H1 (cell line): ENCODE data around the gene NDUFA13. TPM values are rescaled to one million over a fixed set of nuclear protein-coding genes. Genes with fewer than 3 reads are reported as not detected.

Source experiments
- CTCF ChIA-PET: fragments of 300-600 bp; sonication (Branson Sonifier 250); formaldehyde crosslinking; loops from one replicate; lab custom pipeline; 2021; ENCODE audit not compliant: partially characterized antibody; lab: Charles Lee
- POLR2A ChIA-PET: fragments of 300-600 bp; sonication (Branson Sonifier 250); formaldehyde crosslinking; loops from one replicate; lab custom pipeline; 2021; ENCODE audit warnings: inconsistent platforms; ENCODE audit not compliant: partially characterized antibody; lab: Charles Lee
- DNase-seq, 2 experiments: peaks; one replicate each; pipeline versions ENCODE4 v3.0.0 to v3.0.0-alpha.2; 2010 to 2022; ENCODE audit warnings: low spot score in 2 of 2, low read depth in 1 of 2, mixed read lengths in 1 of 2
- FAIRE-seq: peaks from 2 replicates; lab custom pipeline; 2011; peaks lifted over from hg19 to GRCh38; lab: Jason Lieb, UNC
- H2AFZ ChIP-seq: 2 replicates; pipeline ENCODE4 v1.8.1; 2012; ENCODE audit warnings: low read length, inconsistent platforms
- H2AK5ac ChIP-seq: 2 replicates; pipeline ENCODE4 v1.6.1; 2013; ENCODE audit warnings: low read depth, low read length
- H2BK120ac ChIP-seq: replicated peaks from 2 replicates; pipeline ENCODE3; 2013; ENCODE audit warnings: low read depth, low read length, inconsistent platforms
- H2BK12ac ChIP-seq: 2 replicates; pipeline ENCODE4 v1.6.1; 2013; ENCODE audit warnings: low read depth, low read length
- H2BK15ac ChIP-seq: 2 replicates; pipeline ENCODE4 v1.6.1; 2013; ENCODE audit warnings: low read length
- H2BK20ac ChIP-seq: 2 replicates; pipeline ENCODE4 v1.6.1; 2013; ENCODE audit warnings: low read length
- H2BK5ac ChIP-seq: 2 replicates; pipeline ENCODE4 v1.6.1; 2013; ENCODE audit warnings: low read depth, low read length
- H3K14ac ChIP-seq: 2 replicates; pipeline ENCODE4 v1.6.1; 2013; ENCODE audit warnings: inconsistent platforms; ENCODE audit not compliant: insufficient read length
- H3K18ac ChIP-seq: 2 replicates; pipeline ENCODE4 v1.6.1; 2013; ENCODE audit warnings: low read length; ENCODE audit errors: extremely low read depth
- H3K23ac ChIP-seq: 2 replicates; pipeline ENCODE4 v1.6.1; 2013; ENCODE audit warnings: inconsistent platforms; ENCODE audit not compliant: insufficient read length
- H3K23me2 ChIP-seq: 2 replicates; pipeline ENCODE4 v1.6.1; 2013; ENCODE audit warnings: low read depth, low read length
- H3K27ac ChIP-seq: 2 replicates; pipeline ENCODE4 v1.6.1; 2011; ENCODE audit warnings: low read depth, low read length, inconsistent platforms
- H3K27me3 ChIP-seq, 4 experiments: replicated peaks in 1 of 4; 1 replicate in 1 of 4; 2 replicates in 3 of 4; pipeline versions ENCODE4 v1.6.1 to v1.8.1; 2011 to 2013; ENCODE audit warnings: low read length in 3 of 4, mild to moderate bottlenecking in 3 of 4, inconsistent platforms in 2 of 4, mixed read lengths in 2 of 4, moderate library complexity in 1 of 4; ENCODE audit not compliant: control insufficient read depth in 3 of 4, insufficient read depth in 3 of 4; ENCODE audit errors: extremely low read depth in 1 of 4
- H3K36me3 ChIP-seq, 4 experiments: 2 replicates each; pipeline versions ENCODE4 v1.6.1 to v1.8.1; 2011 to 2013; ENCODE audit warnings: mild to moderate bottlenecking in 4 of 4, low read length in 3 of 4, moderate library complexity in 2 of 4, control low read depth in 1 of 4, inconsistent platforms in 1 of 4; ENCODE audit not compliant: insufficient read depth in 4 of 4, control insufficient read depth in 2 of 4
- H3K4ac ChIP-seq: replicated peaks from 2 replicates; pipeline ENCODE3; 2013; ENCODE audit warnings: low read length, low read depth, mixed read lengths, inconsistent platforms; ENCODE audit not compliant: insufficient read length
- H3K4me1 ChIP-seq, 4 experiments: replicated peaks in 1 of 4; 1 replicate in 1 of 4; 2 replicates in 3 of 4; pipeline versions ENCODE4 v1.6.1 to v1.8.1; 2011 to 2013; ENCODE audit warnings: low read length in 3 of 4, inconsistent platforms in 2 of 4, mixed read lengths in 1 of 4; ENCODE audit not compliant: insufficient read depth in 4 of 4, control insufficient read depth in 3 of 4
- H3K4me2 ChIP-seq, 2 experiments: 2 replicates each; pipeline versions ENCODE4 v1.6.1 to v1.8.1; 2011 to 2013; ENCODE audit warnings: low read depth in 2 of 2, low read length in 2 of 2, control low read depth in 1 of 2, inconsistent platforms in 1 of 2, mild to moderate bottlenecking in 1 of 2; ENCODE audit not compliant: insufficient read depth in 1 of 2
- H3K4me3 ChIP-seq, 4 experiments: fragments of 200-600, 300-600 bp in 1 of 4; sonication (generic), shearing (Covaris generic), sonication (Bioruptor Twin) in 1 of 4; 2 replicates each; pipeline versions ENCODE4 v1.5.1 to v1.8.1; 2011 to 2016; ENCODE audit warnings: low read length in 4 of 4, low read depth in 3 of 4, control low read depth in 2 of 4, inconsistent platforms in 2 of 4, mild to moderate bottlenecking in 2 of 4, mixed read lengths in 1 of 4, moderate library complexity in 1 of 4; ENCODE audit not compliant: insufficient read depth in 2 of 4; ENCODE audit errors: extremely low read depth in 1 of 4
- H3K56ac ChIP-seq: replicated peaks from 2 replicates; pipeline ENCODE3; 2013; ENCODE audit warnings: low read depth, mild to moderate bottlenecking, mixed read lengths, low read length, inconsistent platforms; ENCODE audit not compliant: insufficient read length
- H3K79me1 ChIP-seq: 2 replicates; pipeline ENCODE4 v1.6.1; 2013; ENCODE audit warnings: low read depth, low read length, control low read depth
- H3K79me2 ChIP-seq, 2 experiments: 2 replicates each; pipeline versions ENCODE4 v1.6.1 to v1.8.1; 2012 to 2013; ENCODE audit warnings: low read length in 2 of 2, mild to moderate bottlenecking in 2 of 2, inconsistent platforms in 1 of 2; ENCODE audit not compliant: insufficient read depth in 2 of 2, control insufficient read depth in 1 of 2
- H3K9ac ChIP-seq, 4 experiments: replicated peaks in 1 of 4; 1 replicate in 1 of 4; 2 replicates in 3 of 4; pipeline versions ENCODE4 v1.6.1 to v1.8.1; 2011 to 2013; ENCODE audit warnings: low read depth in 3 of 4, low read length in 3 of 4, control low read depth in 2 of 4, mild to moderate bottlenecking in 2 of 4, moderate library complexity in 2 of 4, inconsistent platforms in 1 of 4; ENCODE audit errors: extremely low read depth in 1 of 4
- H3K9me3 ChIP-seq, 2 experiments: 2 replicates each; pipeline versions ENCODE4 v1.6.1 to v1.8.1; 2012 to 2013; ENCODE audit warnings: mild to moderate bottlenecking in 2 of 2, moderate library complexity in 2 of 2, control low read depth in 1 of 2, inconsistent platforms in 1 of 2, low read depth in 1 of 2, low read length in 1 of 2, mixed read lengths in 1 of 2; ENCODE audit not compliant: insufficient read depth in 2 of 2
- H4K20me1 ChIP-seq, 2 experiments: replicated peaks in 1 of 2; 2 replicates each; pipeline versions ENCODE3 to v1.8.1; 2011 to 2013; ENCODE audit warnings: inconsistent platforms in 2 of 2, low read length in 2 of 2, mild to moderate bottlenecking in 1 of 2; ENCODE audit not compliant: insufficient read depth in 2 of 2, control insufficient read depth in 1 of 2
- H4K5ac ChIP-seq: 2 replicates; pipeline ENCODE4 v1.6.1; 2013; ENCODE audit warnings: low read length, low read depth, mixed read lengths, inconsistent platforms; ENCODE audit not compliant: insufficient read length
- H4K8ac ChIP-seq: 2 replicates; pipeline ENCODE4 v1.8.0; 2013; ENCODE audit warnings: mild to moderate bottlenecking, moderate library complexity, low read length, inconsistent platforms; ENCODE audit not compliant: insufficient read depth; ENCODE audit errors: extremely low read depth
- H4K91ac ChIP-seq: replicated peaks from 2 replicates; pipeline ENCODE3; 2013; ENCODE audit warnings: low read length, mixed read lengths, inconsistent platforms; ENCODE audit not compliant: insufficient read length
- KDM1A ChIP-seq: fragments of 200-600, 300-600 bp; sonication (generic); IDR thresholded peaks from 2 replicates; pipeline ENCODE4 v1.7.1; 2016; ENCODE audit warnings: mild to moderate bottlenecking, low read length, borderline replicate concordance
- WGBS, 2 experiments: shearing (Covaris generic) in 1 of 2; methylation state at CpG; one replicate each; pipeline versions ENCODE4 v1.1.6 to v1.1.7; 2013 to 2015; ENCODE audit warnings: low lambda C conversion rate in 2 of 2, mixed read lengths in 2 of 2, inconsistent platforms in 1 of 2, low coverage in 1 of 2, missing lambda C conversion rate in 1 of 2; ENCODE audit not compliant: insufficient replicate concordance in 2 of 2, insufficient coverage in 1 of 2, insufficient read length in 1 of 2; ENCODE audit errors: extremely low coverage in 1 of 2, missing lambda C conversion rate in 1 of 2; 5-methylcytosine and 5-hydroxymethylcytosine counted together
- polyA plus RNA-seq, 7 experiments: library from polyadenylated mRNA; depleted of rRNA in 3 of 7; stranded (reverse) in 5 of 7; unstranded in 2 of 7; fragments of >200 nt in 5 of 7; fragments of 200-250 nt in 2 of 7; gene quantifications; 1 replicate in 5 of 7; 2 replicates in 1 of 7; 4 replicates in 1 of 7; pipeline versions ENCODE4 v1.2.1 to v1.2.3, GENCODE V29; 2011 to 2013; ENCODE audit warnings: missing spikeins in 2 of 7, mixed read lengths in 2 of 7
- total RNA-seq: library from RNA; stranded (reverse); fragmentation: NEBNext Ultra II Directional; extraction: Animal tissue kit (Norgen Biotek cat#: 25700); gene quantifications from 2 replicates; pipeline ENCODE4 v1.2.1, GENCODE V29; 2021
- TF ChIP-seq, protein P1 (sequence below): IDR thresholded peaks from 2 replicates; pipeline ENCODE4 v1.6.1; 2012; ENCODE audit warnings: inconsistent platforms

NDUFA13 gene
- total and polyA plus RNA-seq, 2 of the 8 experiments (the other 6 are each of a cell fraction or from before 2014, with no cell fraction given), result 413 to 1,105 TPM

DNA sequence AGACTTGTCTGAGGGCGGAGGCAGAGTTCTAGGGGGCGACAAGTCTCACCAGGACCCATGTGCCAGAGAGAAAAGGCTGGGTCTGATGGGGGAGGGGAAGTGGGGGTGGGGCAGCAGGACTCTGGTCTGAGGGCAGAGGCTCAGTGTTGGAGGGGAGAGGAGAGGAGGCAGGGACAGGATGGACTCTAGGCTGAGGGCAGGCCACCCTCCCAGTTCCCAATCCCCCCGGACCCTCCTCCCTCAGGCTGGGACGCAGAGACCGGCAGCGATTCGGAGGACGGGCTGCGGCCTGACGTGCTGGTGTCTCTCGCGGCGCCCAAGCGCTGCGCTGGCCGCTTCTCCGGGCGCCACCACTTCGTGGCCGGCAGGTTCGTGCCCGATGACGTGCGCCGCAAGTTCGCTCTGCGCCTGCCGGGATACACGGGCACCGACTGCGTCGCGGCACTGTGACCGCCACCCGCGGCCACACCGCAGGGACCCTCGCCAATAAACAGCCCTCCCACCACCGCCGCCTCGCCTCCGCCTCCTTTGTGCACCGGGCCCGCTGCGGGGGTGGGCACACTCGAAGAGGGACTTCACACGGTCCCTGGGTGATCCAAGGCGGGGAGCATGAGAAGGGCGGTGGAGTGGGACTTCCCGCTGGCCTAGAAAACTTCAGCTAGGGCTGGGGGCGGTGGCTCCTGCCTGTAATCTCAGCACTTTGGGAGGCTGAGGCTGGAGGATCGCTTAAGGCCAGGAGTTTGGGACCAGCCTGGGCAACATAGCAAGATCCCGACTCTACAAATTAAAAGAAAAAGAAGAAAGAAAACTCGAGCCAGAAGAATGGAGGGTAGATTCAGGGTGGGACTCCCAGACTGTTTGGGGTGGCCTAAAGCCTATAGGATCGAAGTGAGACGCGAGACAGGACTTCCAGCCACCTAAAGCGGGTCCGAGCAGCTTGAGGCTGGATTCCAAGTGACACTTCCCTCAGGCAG lies 21.3 kb downstream of the NDUFA13 start:
- 78% methylated on average over 51 of the region's 59 CpGs; no CpG with 5 or more reads in 1 of the 2 experiments for WGBS, 2 experiments
- no peak overlapping the region for H2BK120ac ChIP-seq
- no peak overlapping the region for H2AK5ac ChIP-seq
- TF ChIP-seq, protein P1, sequence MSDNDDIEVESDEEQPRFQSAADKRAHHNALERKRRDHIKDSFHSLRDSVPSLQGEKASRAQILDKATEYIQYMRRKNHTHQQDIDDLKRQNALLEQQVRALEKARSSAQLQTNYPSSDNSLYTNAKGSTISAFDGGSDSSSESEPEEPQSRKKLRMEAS, result no peak
- peak; percentile 89 for TF ChIP-seq KDM1A
- no peak overlapping the region for H2BK5ac ChIP-seq
- peaks cover 0 to 8% (median 3%) of the 10 kb centered on the region in 4 experiments; a peak in 3 of 7 replicates for H3K4me1 ChIP-seq
- H4K91ac ChIP-seq, result no peak overlapping the region
- H2BK20ac ChIP-seq, result no peak overlapping the region
- H3K27ac ChIP-seq, result no peak overlapping the region
- H3K27me3 ChIP-seq, result peaks cover 6 to 26% (median 20%) of the 10 kb centered on the region in 4 experiments
- peaks cover 3 to 13% of the 10 kb centered on the region in 2 experiments for H4K20me1 ChIP-seq
- H3K23ac ChIP-seq, result no peak overlapping the region
- H3K56ac ChIP-seq, result no peak overlapping the region
- H3K9ac ChIP-seq, result no peak overlapping the region
- no peak overlapping the region for H3K4ac ChIP-seq
- H3K79me1 ChIP-seq, result no peaks in the 10 kb centered on the region
- peaks cover 9% of the 10 kb centered on the region; the same call in 1 of the 2 replicates for H3K23me2 ChIP-seq
- H2AFZ ChIP-seq, result no peak overlapping the region
- ChIA-PET POLR2A (interaction anchor here (1.8 to 1.9 kb wide), 2 partner anchors 21 to 132 kb away, joined by 4 read pairs; partner anchors contain the start of genes GATAD2A and NDUFA13), CTCF (interaction anchor here (0.8 to 8.2 kb wide), 4 partner anchors 10 to 163 kb away, joined by 3 to 104 read pairs (median 4); no protein-coding TSS in a partner anchor)
- no peaks in the 10 kb centered on the region for H3K36me3 ChIP-seq
- no peak overlapping the region for H4K8ac ChIP-seq
- peaks cover 0 to 4% of the 10 kb centered on the region in 2 experiments; a peak in 1 of 4 replicates for H3K9me3 ChIP-seq
- H4K5ac ChIP-seq, result no peak overlapping the region
- H3K14ac ChIP-seq, result no peak overlapping the region
- DNase-seq (no peak), FAIRE-seq (no peak)
- H3K4me3 ChIP-seq, result peak overlapping the region in 3 of 4 experiments; percentile 45 to 62 (median 47); a peak in 3 of 8 replicates
- no peak overlapping the region; the same call in 1 of the 2 replicates for H3K18ac ChIP-seq
- no peaks in the 10 kb centered on the region for H3K79me2 ChIP-seq
- no peak overlapping the region for H2BK12ac ChIP-seq
- no peak overlapping the region for H2BK15ac ChIP-seq
- H3K4me2 ChIP-seq, result peak overlapping the region; percentile 67 to 79
